Measurements from ENCODE around the gene FSIP1. TPM values are rescaled to one million over a fixed set of nuclear protein-coding genes. Genes with fewer than 3 reads are reported as not detected.
A peak's percentile ranks its signal among the peaks of the same experiment; 100 is the strongest.

Gene FSIP1
- total RNA-seq, 2 donors from 2014 or later = 0.77 to 1.7 TPM

GRCh38 chr15:39629371-39629770 is 153.3 kb downstream of the FSIP1 start:
- DNase-seq = no peak
- H3K27me3 Mint-ChIP-seq (ENCODE audit: insufficient read depth) = no peaks in the 10 kb centered on the region
- no peaks in the 10 kb centered on the region for H3K27me3 ChIP-seq (ENCODE audit: control insufficient read depth, insufficient read depth, low read length, poor library complexity, severe bottlenecking)
- H3K4me3 Mint-ChIP-seq = no peak overlapping the region
- no peaks in the 10 kb centered on the region for H3K36me3 ChIP-seq (ENCODE audit: control insufficient read depth, insufficient read depth, low read length)
- no peak overlapping the region for H3K27ac Mint-ChIP-seq
- peaks cover 14% of the 10 kb centered on the region for H3K9me3 Mint-ChIP-seq
- H3K36me3 Mint-ChIP-seq (ENCODE audit: low read depth) = no peaks in the 10 kb centered on the region
- no peak overlapping the region for H3K9ac ChIP-seq (ENCODE audit: extremely low read depth, low read length, poor library complexity, severe bottlenecking)
- H3K4me3 ChIP-seq (ENCODE audit: low read length) = no peak overlapping the region
- H3K27ac ChIP-seq (ENCODE audit: low read depth, low read length) = no peak overlapping the region
- TF ChIP-seq, protein P1, sequence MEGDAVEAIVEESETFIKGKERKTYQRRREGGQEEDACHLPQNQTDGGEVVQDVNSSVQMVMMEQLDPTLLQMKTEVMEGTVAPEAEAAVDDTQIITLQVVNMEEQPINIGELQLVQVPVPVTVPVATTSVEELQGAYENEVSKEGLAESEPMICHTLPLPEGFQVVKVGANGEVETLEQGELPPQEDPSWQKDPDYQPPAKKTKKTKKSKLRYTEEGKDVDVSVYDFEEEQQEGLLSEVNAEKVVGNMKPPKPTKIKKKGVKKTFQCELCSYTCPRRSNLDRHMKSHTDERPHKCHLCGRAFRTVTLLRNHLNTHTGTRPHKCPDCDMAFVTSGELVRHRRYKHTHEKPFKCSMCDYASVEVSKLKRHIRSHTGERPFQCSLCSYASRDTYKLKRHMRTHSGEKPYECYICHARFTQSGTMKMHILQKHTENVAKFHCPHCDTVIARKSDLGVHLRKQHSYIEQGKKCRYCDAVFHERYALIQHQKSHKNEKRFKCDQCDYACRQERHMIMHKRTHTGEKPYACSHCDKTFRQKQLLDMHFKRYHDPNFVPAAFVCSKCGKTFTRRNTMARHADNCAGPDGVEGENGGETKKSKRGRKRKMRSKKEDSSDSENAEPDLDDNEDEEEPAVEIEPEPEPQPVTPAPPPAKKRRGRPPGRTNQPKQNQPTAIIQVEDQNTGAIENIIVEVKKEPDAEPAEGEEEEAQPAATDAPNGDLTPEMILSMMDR (conservative IDR thresholded peaks at IDR 0.05) = no peak
- H3K9me3 ChIP-seq (ENCODE audit: control insufficient read depth, low read length) = peaks cover 16% of the 10 kb centered on the region
- no peaks in the 10 kb centered on the region for H3K4me1 ChIP-seq (ENCODE audit: control insufficient read depth, insufficient read depth, low read length)
- peaks cover 10% of the 10 kb centered on the region for H3K4me1 Mint-ChIP-seq
- WGBS, 2 experiments (ENCODE audit: insufficient coverage in 1 of 2, insufficient read length in 1 of 2) = 95% methylated on average over 4 to 5 of the region's 5 CpGs

- no peak overlapping the region for H3K9ac ChIP-seq (ENCODE audit: extremely low read depth, low read length, poor library complexity, severe bottlenecking)
- no peaks in the 10 kb centered on the region for H3K27me3 ChIP-seq (ENCODE audit: control insufficient read depth, insufficient read depth, low read length, poor library complexity, severe bottlenecking)
- no peaks in the 10 kb centered on the region for H3K36me3 Mint-ChIP-seq (ENCODE audit: low read depth)
- no peak for DNase-seq
- H3K36me3 ChIP-seq (ENCODE audit: control insufficient read depth, insufficient read depth, low read length) = no peaks in the 10 kb centered on the region
- H3K4me1 ChIP-seq (ENCODE audit: control insufficient read depth, insufficient read depth, low read length) = no peaks in the 10 kb centered on the region
- H3K4me1 Mint-ChIP-seq = peaks cover 10% of the 10 kb centered on the region
- H3K9me3 Mint-ChIP-seq = peaks cover 14% of the 10 kb centered on the region
- 89 to 94% methylated on average over 8 to 9 of the region's 9 CpGs for WGBS, 2 experiments (ENCODE audit: insufficient coverage in 1 of 2, insufficient read length in 1 of 2)
- H3K27ac Mint-ChIP-seq = no peak overlapping the region
- TF ChIP-seq, protein P1 (conservative IDR thresholded peaks at IDR 0.05) = no peak
- peaks cover 16% of the 10 kb centered on the region for H3K9me3 ChIP-seq (ENCODE audit: control insufficient read depth, low read length)
- no peak overlapping the region for H3K4me3 ChIP-seq (ENCODE audit: low read length)
- no peak overlapping the region for H3K27ac ChIP-seq (ENCODE audit: low read depth, low read length)
- no peak overlapping the region for H3K4me3 Mint-ChIP-seq
- no peaks in the 10 kb centered on the region for H3K27me3 Mint-ChIP-seq (ENCODE audit: insufficient read depth)
These were observed 153.9 kb downstream of the FSIP1 start for GRCh38 chr15:39628546-39629257.

DNA sequence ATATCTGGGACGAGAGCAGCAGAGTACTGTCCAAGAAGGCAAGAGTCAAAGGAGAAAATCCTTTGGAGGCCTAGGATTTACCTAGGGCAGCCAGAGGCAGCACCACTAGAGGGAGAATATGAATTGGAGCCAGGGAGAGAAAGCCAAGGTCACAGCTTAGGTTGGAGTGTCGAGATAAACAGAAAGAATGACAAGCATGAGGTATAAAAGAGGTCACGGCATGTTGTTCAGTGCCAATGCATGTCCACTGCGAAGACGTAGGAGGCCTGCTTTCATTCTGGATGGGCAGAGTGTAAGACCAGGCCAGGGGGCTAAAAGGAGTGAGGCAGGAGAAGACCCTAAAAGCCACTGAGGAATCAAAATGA is 154.5 kb downstream of the FSIP1 start:
- Mint-ChIP-seq H3K36me3 (ENCODE audit: low read depth) (no peaks in the 10 kb centered on the region), H3K4me1 (peaks cover 10% of the 10 kb centered on the region), H3K4me3 (no peak overlapping the region), H3K27me3 (ENCODE audit: insufficient read depth) (no peaks in the 10 kb centered on the region), H3K27ac (no peak overlapping the region), H3K9me3 (peaks cover 14% of the 10 kb centered on the region)
- Histone ChIP-seq H3K9me3 (ENCODE audit: control insufficient read depth, low read length) (peaks cover 16% of the 10 kb centered on the region), H3K27ac (ENCODE audit: low read depth, low read length) (no peak overlapping the region), H3K4me3 (ENCODE audit: low read length) (no peak overlapping the region), H3K4me1 (ENCODE audit: control insufficient read depth, insufficient read depth, low read length) (no peaks in the 10 kb centered on the region), H3K9ac (ENCODE audit: extremely low read depth, low read length, poor library complexity, severe bottlenecking) (no peak overlapping the region), H3K36me3 (ENCODE audit: control insufficient read depth, insufficient read depth, low read length) (no peaks in the 10 kb centered on the region), H3K27me3 (ENCODE audit: control insufficient read depth, insufficient read depth, low read length, poor library complexity, severe bottlenecking) (no peaks in the 10 kb centered on the region)
- TF ChIP-seq, protein P1 (conservative IDR thresholded peaks at IDR 0.05) = peak; percentile 79
- DNase-seq = peak; percentile 57
- 91 to 100% methylated on average over 4 to 5 of the region's 5 CpGs for WGBS, 2 experiments (ENCODE audit: insufficient coverage in 1 of 2, insufficient read length in 1 of 2)
